SU-DHL-6 (cell line): Measurements from ENCODE around the gene ACER3.

Experiments
- CTCF ChIP-seq: fragments of 200-600 bp; sonication (generic); IDR thresholded peaks from one replicate; pipeline ENCODE4 v1.5.1; 2017; ENCODE audit warnings: antibody characterized with exemption, mild to moderate bottlenecking, low read length, moderate library complexity; ENCODE audit not compliant: insufficient read depth, poor library complexity, severe bottlenecking
- EZH2phosphoT487 ChIP-seq: fragments of 200-600 bp; sonication (generic), shearing (Covaris generic); conservative IDR thresholded peaks from 2 replicates; pipeline ENCODE4 v1.6.1; 2018; ENCODE audit warnings: mild to moderate bottlenecking, antibody characterized with exemption, low read length, moderate library complexity, mixed read lengths

GRCh38 chr11:76984743-76985142, 124.0 kb downstream of the ACER3 start:
- TF ChIP-seq CTCF (no peak), EZH2phosphoT487 (no peak)
